Keratinocyte (primary cell): ENCODE measurements around the gene PRLR.

Experiments used
- CTCF ChIP-seq, 3 experiments: IDR thresholded peaks in 1 of 3; conservative IDR thresholded peaks in 1 of 3; optimal IDR thresholded peaks in 1 of 3; 2 replicates in 2 of 3; 3 replicates in 1 of 3; pipeline versions ENCODE3 to v1.5.1; 2011; ENCODE audit warnings: low read length in 3 of 3, mild to moderate bottlenecking in 3 of 3, moderate library complexity in 2 of 3, control low read depth in 1 of 3, inconsistent platforms in 1 of 3; ENCODE audit not compliant: insufficient read depth in 2 of 3; ENCODE audit errors: extremely low read depth in 1 of 3
- EZH2 ChIP-seq: IDR thresholded peaks from one replicate; pipeline ENCODE4 v1.6.1; 2012; ENCODE audit warnings: inconsistent platforms, mild to moderate bottlenecking, low read length, moderate library complexity

GRCh38 chr5:35214051-35214450 is 16.2 kb downstream of the PRLR start:
- TF ChIP-seq CTCF (optimal IDR thresholded peaks at IDR 0.05 in 1 of 3, IDR thresholded peaks at IDR 0.05 in 1 of 3, conservative IDR thresholded peaks at IDR 0.05 in 1 of 3; ENCODE audit: extremely low read depth in 1 of 3, insufficient read depth in 2 of 3, low read length in 3 of 3) (no peak), EZH2 (no peak)
